ENCODE measurements around the gene SEMA6B. TPM values are rescaled to one million over a fixed set of nuclear protein-coding genes. Genes with fewer than 3 reads are reported as not detected.

The SEMA6B gene
- polyA plus RNA-seq, 1 donor (not counting 4 experiments of a cell fraction or from before 2014, with no cell fraction given): 0.41 TPM

DNA sequence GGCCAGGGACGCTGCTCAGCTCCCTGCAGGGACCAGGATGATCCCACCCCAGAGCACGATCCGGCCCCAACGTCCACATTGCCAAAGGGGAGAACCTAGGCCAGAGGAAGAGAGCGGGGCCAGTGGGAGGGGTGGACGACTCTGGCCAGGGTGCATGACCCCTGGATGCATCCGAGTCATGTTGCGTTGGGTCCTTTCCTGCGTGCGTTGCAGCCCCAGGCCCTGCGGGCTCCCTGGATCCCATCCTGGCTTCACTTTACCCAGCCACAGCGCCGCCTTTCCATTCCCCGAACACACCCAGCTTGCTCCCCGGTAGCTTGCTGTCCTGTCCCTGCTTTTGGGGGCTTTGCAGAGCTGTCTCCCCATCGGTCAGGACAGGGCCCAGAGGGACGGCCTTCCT lies 51.7 kb downstream of the SEMA6B start:
- H3K27me3 ChIP-seq (ENCODE audit: control insufficient read depth, extremely low read depth, insufficient read depth, low read length): no peaks in the 10 kb centered on the region
- H2AFZ ChIP-seq (ENCODE audit: control insufficient read depth, low read length): no peak overlapping the region
- no peaks in the 10 kb centered on the region for H3K9me3 ChIP-seq (ENCODE audit: control insufficient read depth, low read depth, low read length)
- no peak overlapping the region for H3K4me3 ChIP-seq (ENCODE audit: control insufficient read depth in 2 of 3, extremely low read depth in 1 of 3, insufficient read depth in 2 of 3, low read depth in 1 of 3, low read length in 3 of 3)
- H3K9ac ChIP-seq (ENCODE audit: control insufficient read depth, extremely low read depth, insufficient read depth, low read length): no peak overlapping the region
- H3K4me2 ChIP-seq (ENCODE audit: control insufficient read depth, extremely low read depth, insufficient read depth, low read depth, low read length): no peak overlapping the region
- peaks cover 8% of the 10 kb centered on the region for H3K4me1 ChIP-seq (ENCODE audit: control insufficient read depth, extremely low read depth, insufficient read depth, low read length)
- FAIRE-seq (no peak), DNase-seq (ENCODE audit: low read depth, low spot score) (no peak)
- dilution Hi-C loops (cut with MboI; ENCODE audit: extremely low pct_ligation_motif_present, low sequenced_read_pairs): no loop called here
- peaks cover 2% of the 10 kb centered on the region for H3K9me1 ChIP-seq (ENCODE audit: control insufficient read depth, extremely low read depth, insufficient read depth, low read length)
- no peaks in the 10 kb centered on the region for H4K20me1 ChIP-seq (ENCODE audit: control insufficient read depth, extremely low read depth, insufficient read depth, low read length)
- no peak overlapping the region for H3K27ac ChIP-seq (ENCODE audit: control insufficient read depth, insufficient read depth, low read length)
- H3K36me3 ChIP-seq (ENCODE audit: control insufficient read depth in 2 of 2, extremely low read depth in 1 of 2, insufficient read depth in 2 of 2, low read length in 2 of 2): peaks cover 5 to 11% of the 10 kb centered on the region in 2 experiments
- TF ChIP-seq, protein P1, sequence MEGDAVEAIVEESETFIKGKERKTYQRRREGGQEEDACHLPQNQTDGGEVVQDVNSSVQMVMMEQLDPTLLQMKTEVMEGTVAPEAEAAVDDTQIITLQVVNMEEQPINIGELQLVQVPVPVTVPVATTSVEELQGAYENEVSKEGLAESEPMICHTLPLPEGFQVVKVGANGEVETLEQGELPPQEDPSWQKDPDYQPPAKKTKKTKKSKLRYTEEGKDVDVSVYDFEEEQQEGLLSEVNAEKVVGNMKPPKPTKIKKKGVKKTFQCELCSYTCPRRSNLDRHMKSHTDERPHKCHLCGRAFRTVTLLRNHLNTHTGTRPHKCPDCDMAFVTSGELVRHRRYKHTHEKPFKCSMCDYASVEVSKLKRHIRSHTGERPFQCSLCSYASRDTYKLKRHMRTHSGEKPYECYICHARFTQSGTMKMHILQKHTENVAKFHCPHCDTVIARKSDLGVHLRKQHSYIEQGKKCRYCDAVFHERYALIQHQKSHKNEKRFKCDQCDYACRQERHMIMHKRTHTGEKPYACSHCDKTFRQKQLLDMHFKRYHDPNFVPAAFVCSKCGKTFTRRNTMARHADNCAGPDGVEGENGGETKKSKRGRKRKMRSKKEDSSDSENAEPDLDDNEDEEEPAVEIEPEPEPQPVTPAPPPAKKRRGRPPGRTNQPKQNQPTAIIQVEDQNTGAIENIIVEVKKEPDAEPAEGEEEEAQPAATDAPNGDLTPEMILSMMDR (optimal IDR thresholded peaks at IDR 0.05 in 1 of 3, IDR thresholded peaks at IDR 0.05 in 1 of 3, conservative IDR thresholded peaks at IDR 0.05 in 1 of 3; ENCODE audit: extremely low read depth in 1 of 3, insufficient read depth in 2 of 3, low read length in 3 of 3): no peak
- TF ChIP-seq EZH2 (IDR thresholded peaks at IDR 0.05; ENCODE audit: low read length): no peak
- no peaks in the 10 kb centered on the region for H3K79me2 ChIP-seq (ENCODE audit: control insufficient read depth, insufficient read depth, low read length)

DNA sequence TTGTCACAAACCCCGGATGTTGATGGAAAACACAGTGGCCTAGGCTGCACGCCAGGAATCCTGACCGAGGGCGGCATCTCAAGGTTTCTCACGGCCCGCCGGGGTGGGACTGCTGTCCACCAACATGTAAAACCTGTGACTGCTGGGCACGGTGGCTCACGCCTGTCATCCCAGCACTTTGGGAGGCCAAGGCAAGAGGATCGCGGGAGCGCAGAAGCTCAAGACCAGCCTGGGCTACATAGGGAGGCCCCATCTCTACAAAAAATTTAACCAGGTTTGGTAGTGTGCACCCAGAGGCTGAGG lies 52.4 kb downstream of the SEMA6B start:
- Histone ChIP-seq H3K79me2 (ENCODE audit: control insufficient read depth, insufficient read depth, low read length) (no peaks in the 10 kb centered on the region), H3K4me3 (ENCODE audit: control insufficient read depth in 2 of 3, extremely low read depth in 1 of 3, insufficient read depth in 2 of 3, low read depth in 1 of 3, low read length in 3 of 3) (no peak overlapping the region), H3K4me1 (ENCODE audit: control insufficient read depth, extremely low read depth, insufficient read depth, low read length) (peaks cover 8% of the 10 kb centered on the region), H3K9me1 (ENCODE audit: control insufficient read depth, extremely low read depth, insufficient read depth, low read length) (peaks cover 2% of the 10 kb centered on the region), H2AFZ (ENCODE audit: control insufficient read depth, low read length) (no peak overlapping the region), H3K4me2 (ENCODE audit: control insufficient read depth, extremely low read depth, insufficient read depth, low read depth, low read length) (no peak overlapping the region), H3K9me3 (ENCODE audit: control insufficient read depth, low read depth, low read length) (no peaks in the 10 kb centered on the region), H3K27me3 (ENCODE audit: control insufficient read depth, extremely low read depth, insufficient read depth, low read length) (no peaks in the 10 kb centered on the region), H3K9ac (ENCODE audit: control insufficient read depth, extremely low read depth, insufficient read depth, low read length) (no peak overlapping the region), H4K20me1 (ENCODE audit: control insufficient read depth, extremely low read depth, insufficient read depth, low read length) (no peaks in the 10 kb centered on the region), H3K27ac (ENCODE audit: control insufficient read depth, insufficient read depth, low read length) (no peak overlapping the region), H3K36me3 (ENCODE audit: control insufficient read depth in 2 of 2, extremely low read depth in 1 of 2, insufficient read depth in 2 of 2, low read length in 2 of 2) (peaks cover 9 to 11% of the 10 kb centered on the region in 2 experiments)
- TF ChIP-seq, protein P1 (optimal IDR thresholded peaks at IDR 0.05 in 1 of 3, IDR thresholded peaks at IDR 0.05 in 1 of 3, conservative IDR thresholded peaks at IDR 0.05 in 1 of 3; ENCODE audit: extremely low read depth in 1 of 3, insufficient read depth in 2 of 3, low read length in 3 of 3): no peak
- no peak for TF ChIP-seq EZH2 (IDR thresholded peaks at IDR 0.05; ENCODE audit: low read length)
- DNase-seq (ENCODE audit: low read depth, low spot score) (no peak), FAIRE-seq (no peak)
- dilution Hi-C loops (cut with MboI; ENCODE audit: extremely low pct_ligation_motif_present, low sequenced_read_pairs): no loop called here

Measured in keratinocyte (primary cell).